HG02852 (cell line): ENCODE measurements around the gene COL18A1.

Experiments
- ATAC-seq: cut with Tn5 transposase; IDR thresholded peaks from one replicate; pipeline ENCODE4 v1.9.1; 2021; ENCODE audit warnings: mild to moderate bottlenecking, moderate library complexity; ENCODE audit not compliant: unreplicated experiment

COL18A1 gene

GRCh38 chr21:45464309-45464708, 59.3 kb downstream of the COL18A1 start:
- no peak for ATAC-seq

- ATAC-seq: no peak
Measured at GRCh38 chr21:45465105-45465504, 60.1 kb downstream of the COL18A1 start.

- ATAC-seq: no peak
Measured at GRCh38 chr21:45465611-45466329, 60.8 kb downstream of the COL18A1 start.

GRCh38 chr21:45466330-45467220, 61.6 kb downstream of the COL18A1 start:
- ATAC-seq: no peak

- no peak for ATAC-seq
Measured at GRCh38 chr21:45467221-45467779, 62.3 kb downstream of the COL18A1 start.

GRCh38 chr21:45468051-45468970, 63.3 kb downstream of the COL18A1 start:
- ATAC-seq: no peak

- ATAC-seq: no peak
Measured at GRCh38 chr21:45468971-45469272, 64.0 kb downstream of the COL18A1 start.

- no peak for ATAC-seq
Measured at GRCh38 chr21:45469273-45470086, 64.5 kb downstream of the COL18A1 start.

GRCh38 chr21:45470087-45470515, 65.1 kb downstream of the COL18A1 start:
- ATAC-seq: no peak

GRCh38 chr21:45470773-45471524, 66.0 kb downstream of the COL18A1 start:
- ATAC-seq: no peak

GRCh38 chr21:45471525-45472221, 66.7 kb downstream of the COL18A1 start:
- ATAC-seq: no peak

GRCh38 chr21:45472445-45473365, 67.7 kb downstream of the COL18A1 start:
- ATAC-seq: no peak

GRCh38 chr21:45473496-45474322, 68.7 kb downstream of the COL18A1 start:
- ATAC-seq: no peak

GRCh38 chr21:45474323-45474950, 69.5 kb downstream of the COL18A1 start:
- no peak for ATAC-seq

- ATAC-seq: no peak
Measured at GRCh38 chr21:45475004-45475685, 70.2 kb downstream of the COL18A1 start.
